WTC11 (cell line): ENCODE measurements around the gene IFNA6. TPM values are rescaled to one million over a fixed set of nuclear protein-coding genes. Genes with fewer than 3 reads are reported as not detected.

Experiments used
- ATAC-seq: fragments of 200-7000 bp; cut with Tn5 transposase; 2 replicates; pipeline ENCODE4 v1.10.0; 2021; ENCODE audit warnings: mild to moderate bottlenecking, moderate library complexity
- CTCF ChIA-PET: fragments of 300-600 bp; sonication (Branson Sonifier 250); formaldehyde crosslinking; loops from one replicate; lab custom pipeline; 2021; ENCODE audit warnings: antibody characterized with exemption; lab: Charles Lee
- POLR2A ChIA-PET: fragments of 350-600 bp; sonication (Branson Sonifier 250); formaldehyde crosslinking; loops from one replicate; lab custom pipeline; 2021; ENCODE audit warnings: antibody characterized with exemption; lab: Charles Lee
- DNase-seq: peaks from one replicate; pipeline ENCODE4 v3.0.0; 2021; ENCODE audit warnings: low spot score
- H3K27ac Mint-ChIP-seq: 2 replicates; pipeline ENCODE4 v1.8.0; 2021; ENCODE audit warnings: mixed read lengths
- H3K27me3 Mint-ChIP-seq: 2 replicates; pipeline ENCODE4 v1.8.0; 2021; ENCODE audit warnings: low read depth, mild to moderate bottlenecking, moderate library complexity, mixed read lengths
- H3K36me3 Mint-ChIP-seq: 2 replicates; pipeline ENCODE4 v1.8.0; 2021; ENCODE audit warnings: mixed read lengths
- H3K4me1 Mint-ChIP-seq: 2 replicates; pipeline ENCODE4 v1.8.0; 2022; ENCODE audit warnings: mixed read lengths
- H3K4me3 Mint-ChIP-seq: 2 replicates; pipeline ENCODE4 v1.8.0; 2021; ENCODE audit warnings: mild to moderate bottlenecking, moderate library complexity, mixed read lengths
- H3K9me3 Mint-ChIP-seq: 2 replicates; pipeline ENCODE4 v1.8.0; 2021; ENCODE audit warnings: mixed read lengths
- ZBTB21 ChIP-seq: sonication (generic); formaldehyde crosslinking; IDR thresholded peaks from 2 replicates; pipeline ENCODE4 v1.8.1; 2023; ENCODE audit warnings: mild to moderate bottlenecking, missing genetic modification reagents, borderline replicate concordance
- total RNA-seq: library from RNA; stranded (reverse); gene quantifications from 3 replicates; pipeline ENCODE4 v1.2.3, GENCODE V29; 2021

The IFNA6 gene
- total RNA-seq, 1 experiment from 2014 or later = not detected

- no peak for TF ChIP-seq ZBTB21
- no peaks in the 10 kb centered on the region for H3K36me3 Mint-ChIP-seq
- DNase-seq = no peak
- H3K27ac Mint-ChIP-seq = no peak within 1 kb of the TSS
- no peaks in the 10 kb centered on the region; the same call in 1 of the 2 replicates for H3K9me3 Mint-ChIP-seq
- H3K27me3 Mint-ChIP-seq = peaks cover 16% of the 10 kb centered on the region
- no peak within 1 kb of the TSS for H3K4me3 Mint-ChIP-seq
- ChIA-PET POLR2A (no interaction called here), CTCF (no interaction called here)
- no peak for ATAC-seq
- no peaks in the 10 kb centered on the region for H3K4me1 Mint-ChIP-seq
These were observed 45.5 kb downstream of the IFNA6 start, which contains the start of gene IFNA5 for GRCh38 chr9:21305213-21305612. Gene IFNA5, minus strand, starts transcription at chr9:21305313. Its CDS starts 57 bp downstream, at chr9:21305256.

Other genes with a start within 250 kb of the IFNA6 start
- not detected in 3 replicates for gene IFNW1, start 209.1 kb downstream of the IFNA6 start, total RNA-seq
- not detected in 3 replicates for gene IFNA21, start 184.2 kb downstream of the IFNA6 start, total RNA-seq
- not detected in 3 replicates for gene IFNA4, start 163.3 kb downstream of the IFNA6 start, total RNA-seq
- not detected in 3 replicates for gene IFNA7, start 148.7 kb downstream of the IFNA6 start, total RNA-seq
- not detected in 3 replicates for gene IFNA10, start 143.7 kb downstream of the IFNA6 start, total RNA-seq
- gene IFNA16, start 133.6 kb downstream of the IFNA6 start, total RNA-seq = not detected in 3 replicates
- gene IFNA17, start 122.7 kb downstream of the IFNA6 start, total RNA-seq = not detected in 3 replicates
- gene IFNA14, start 110.9 kb downstream of the IFNA6 start, total RNA-seq = not detected in 3 replicates
- gene IFNA5, start 45.6 kb downstream of the IFNA6 start, total RNA-seq = not detected in 3 replicates
- 15.6 to 17.4 TPM (median 16.1 TPM) in 3 replicates for gene KLHL9, start 15.5 kb downstream of the IFNA6 start, total RNA-seq
- not detected in 3 replicates for gene IFNA13, start 17.2 kb upstream of the IFNA6 start, total RNA-seq
- gene IFNA2, start 34.5 kb upstream of the IFNA6 start, total RNA-seq = not detected in 3 replicates
- gene IFNA8, start 58.2 kb upstream of the IFNA6 start, total RNA-seq = not detected in 3 replicates
- not detected in 3 replicates for gene IFNA1, start 89.6 kb upstream of the IFNA6 start, total RNA-seq
- gene IFNE, start 131.4 kb upstream of the IFNA6 start, total RNA-seq = 0.11 to 0.14 TPM in 2 of 3 replicates, not detected in the other